CD4-positive, CD25-positive, alpha-beta regulatory T cell (primary cell): ENCODE results near the gene E2F8. TPM values are rescaled to one million over a fixed set of nuclear protein-coding genes. Genes with fewer than 3 reads are reported as not detected.

Experiments
- ATAC-seq, 2 donors: fragments of 150-1000 bp; cut with Tn5 transposase; one replicate each; pipeline ENCODE4 v1.10.0; 2021; ENCODE audit warnings: low read depth in 2 of 2, moderate number of reproducible peaks in 2 of 2, moderate library complexity in 1 of 2
- DNase-seq, 3 donors: peaks; one replicate each; pipeline versions ENCODE4 v3.0.0 to v3.0.0-alpha.2; 2012 to 2022; ENCODE audit warnings: mixed read lengths in 1 of 3
- H3K27ac ChIP-seq: one replicate; pipeline ENCODE4 v1.7.0; 2013; ENCODE audit warnings: mild to moderate bottlenecking, low read length; ENCODE audit not compliant: insufficient read depth, poor library complexity, severe bottlenecking
- H3K27me3 ChIP-seq: one replicate; pipeline ENCODE4 v1.7.0; 2013; ENCODE audit warnings: low read length; ENCODE audit not compliant: control insufficient read depth, insufficient read depth
- H3K36me3 ChIP-seq: one replicate; pipeline ENCODE4 v1.7.0; 2013; ENCODE audit warnings: mild to moderate bottlenecking, low read length, moderate library complexity; ENCODE audit not compliant: control insufficient read depth, insufficient read depth
- H3K4me1 ChIP-seq: 2 replicates; pipeline ENCODE4 v1.7.0; 2013; ENCODE audit warnings: mild to moderate bottlenecking, low read length; ENCODE audit not compliant: insufficient read depth, control insufficient read depth, poor library complexity, severe bottlenecking
- H3K4me3 ChIP-seq: one replicate; pipeline ENCODE4 v1.7.0; 2013; ENCODE audit warnings: low read depth, mild to moderate bottlenecking, low read length, moderate library complexity
- H3K9me3 ChIP-seq, 2 experiments: 1 replicate in 1 of 2; 2 replicates in 1 of 2; pipeline ENCODE4 v1.7.0; 2013; ENCODE audit warnings: low read length in 2 of 2, mild to moderate bottlenecking in 1 of 2, moderate library complexity in 1 of 2; ENCODE audit not compliant: control insufficient read depth in 2 of 2
- H3K27ac Mint-ChIP-seq, 3 donors: one replicate each; pipeline ENCODE4 v1.8.0; 2020 to 2022; ENCODE audit warnings: mild to moderate bottlenecking in 3 of 3, mixed read lengths in 3 of 3, moderate library complexity in 2 of 3
- H3K27me3 Mint-ChIP-seq: one replicate; pipeline ENCODE4 v1.8.0; 2022; ENCODE audit warnings: mild to moderate bottlenecking, mixed read lengths
- H3K36me3 Mint-ChIP-seq: one replicate; pipeline ENCODE4 v1.8.0; 2020; ENCODE audit warnings: mixed read lengths
- H3K4me1 Mint-ChIP-seq, 4 donors: one replicate each; pipeline ENCODE4 v1.8.0; 2020 to 2022; ENCODE audit warnings: mixed read lengths in 4 of 4, mild to moderate bottlenecking in 1 of 4
- H3K4me3 Mint-ChIP-seq, 4 donors: one replicate each; pipeline ENCODE4 v1.8.0; 2020 to 2022; ENCODE audit warnings: mild to moderate bottlenecking in 4 of 4, mixed read lengths in 4 of 4, moderate library complexity in 3 of 4
- H3K9me3 Mint-ChIP-seq, 7 donors: one replicate each; pipeline ENCODE4 v1.8.0; 2020 to 2022; ENCODE audit warnings: mixed read lengths in 7 of 7, mild to moderate bottlenecking in 3 of 7, moderate library complexity in 2 of 7
- polyA plus RNA-seq, 4 donors: library from polyadenylated mRNA; unstranded; fragments of 300-500 nt; fragmentation: Illumina TruSeq; gene quantifications; one replicate each; pipeline ENCODE4 v1.2.3, GENCODE V29; 2021
- total RNA-seq: library from RNA; stranded (reverse); gene quantifications from one replicate; pipeline ENCODE4 v1.2.3, GENCODE V29; 2022

Gene E2F8, protein sequence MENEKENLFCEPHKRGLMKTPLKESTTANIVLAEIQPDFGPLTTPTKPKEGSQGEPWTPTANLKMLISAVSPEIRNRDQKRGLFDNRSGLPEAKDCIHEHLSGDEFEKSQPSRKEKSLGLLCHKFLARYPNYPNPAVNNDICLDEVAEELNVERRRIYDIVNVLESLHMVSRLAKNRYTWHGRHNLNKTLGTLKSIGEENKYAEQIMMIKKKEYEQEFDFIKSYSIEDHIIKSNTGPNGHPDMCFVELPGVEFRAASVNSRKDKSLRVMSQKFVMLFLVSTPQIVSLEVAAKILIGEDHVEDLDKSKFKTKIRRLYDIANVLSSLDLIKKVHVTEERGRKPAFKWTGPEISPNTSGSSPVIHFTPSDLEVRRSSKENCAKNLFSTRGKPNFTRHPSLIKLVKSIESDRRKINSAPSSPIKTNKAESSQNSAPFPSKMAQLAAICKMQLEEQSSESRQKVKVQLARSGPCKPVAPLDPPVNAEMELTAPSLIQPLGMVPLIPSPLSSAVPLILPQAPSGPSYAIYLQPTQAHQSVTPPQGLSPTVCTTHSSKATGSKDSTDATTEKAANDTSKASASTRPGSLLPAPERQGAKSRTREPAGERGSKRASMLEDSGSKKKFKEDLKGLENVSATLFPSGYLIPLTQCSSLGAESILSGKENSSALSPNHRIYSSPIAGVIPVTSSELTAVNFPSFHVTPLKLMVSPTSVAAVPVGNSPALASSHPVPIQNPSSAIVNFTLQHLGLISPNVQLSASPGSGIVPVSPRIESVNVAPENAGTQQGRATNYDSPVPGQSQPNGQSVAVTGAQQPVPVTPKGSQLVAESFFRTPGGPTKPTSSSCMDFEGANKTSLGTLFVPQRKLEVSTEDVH
- total RNA-seq (0.35 TPM), polyA plus RNA-seq (under 1 TPM in 2 of 4 donors, not detected in 2; 0.25 to 0.33 TPM)

DNA sequence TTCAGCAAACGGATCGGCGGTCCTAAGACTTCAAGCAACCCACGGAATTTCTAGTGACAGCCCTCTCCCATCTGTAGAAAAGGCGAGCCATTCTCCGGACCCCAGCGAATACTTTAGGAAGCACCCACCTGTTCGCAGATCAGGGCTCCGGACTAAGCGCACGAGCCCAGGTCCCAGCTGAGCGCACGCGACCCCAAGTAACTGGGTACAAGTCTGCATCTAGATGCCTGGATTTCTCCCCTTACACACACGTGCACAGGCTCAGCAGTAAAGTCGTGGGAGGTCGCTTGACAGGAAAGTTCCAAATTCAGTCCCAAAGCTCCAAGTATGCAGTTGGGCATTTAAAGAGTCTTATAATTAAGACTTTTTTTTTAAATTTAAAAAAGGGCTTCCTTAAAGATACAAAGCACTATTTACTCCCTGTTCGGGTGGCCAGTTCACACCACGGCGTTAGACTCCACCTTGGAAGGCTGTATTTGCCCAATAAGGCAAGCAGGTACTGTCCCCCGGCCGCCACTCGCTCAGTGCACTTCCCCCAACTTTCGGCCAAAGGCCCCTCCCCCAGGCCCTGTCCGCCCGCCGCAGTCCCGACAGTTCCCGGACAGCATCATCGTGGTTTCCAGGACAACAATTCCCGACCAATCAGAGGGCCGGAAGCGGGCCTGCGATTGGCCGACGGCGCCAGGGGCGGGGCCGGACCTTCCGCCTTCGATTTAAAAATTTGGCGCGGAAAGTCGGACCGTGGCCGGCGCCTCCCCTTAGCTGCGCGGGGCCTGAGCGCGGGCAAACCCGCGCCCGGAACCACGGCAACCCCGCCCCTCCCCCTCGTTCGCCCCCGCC is at the start of gene E2F8:
TSS of gene E2F8 (minus strand) at position 526 of the 840 bp plus-strand sequence. CDS start 824 bp downstream, outside the sequence.
- H3K4me1 Mint-ChIP-seq: peaks cover 8 to 41% (median 26%) of the 10 kb centered on the region in 4 donors
- H3K9me3 Mint-ChIP-seq: peaks cover 0 to 1% (median 0%) of the 10 kb centered on the region in 7 donors
- ATAC-seq (peak; percentile 74 to 81), DNase-seq (peak; percentile 81 to 94 (median 83))
- no peaks in the 10 kb centered on the region for H3K36me3 ChIP-seq
- H3K27ac ChIP-seq: no peak within 1 kb of the TSS
- H3K4me3 ChIP-seq: peak within 1 kb of the TSS; percentile 96
- peaks cover 14% of the 10 kb centered on the region for H3K27me3 Mint-ChIP-seq
- H3K36me3 Mint-ChIP-seq: no peaks in the 10 kb centered on the region
- peak within 1 kb of the TSS; percentile 90 to 98 (median 93) for H3K4me3 Mint-ChIP-seq
- H3K27ac Mint-ChIP-seq: peak within 1 kb of the TSS in 2 of 3 donors; percentile 63 to 71
- no peaks in the 10 kb centered on the region for H3K9me3 ChIP-seq
- peaks cover 3% of the 10 kb centered on the region for H3K27me3 ChIP-seq
- peaks cover 20% of the 10 kb centered on the region for H3K4me1 ChIP-seq

DNA sequence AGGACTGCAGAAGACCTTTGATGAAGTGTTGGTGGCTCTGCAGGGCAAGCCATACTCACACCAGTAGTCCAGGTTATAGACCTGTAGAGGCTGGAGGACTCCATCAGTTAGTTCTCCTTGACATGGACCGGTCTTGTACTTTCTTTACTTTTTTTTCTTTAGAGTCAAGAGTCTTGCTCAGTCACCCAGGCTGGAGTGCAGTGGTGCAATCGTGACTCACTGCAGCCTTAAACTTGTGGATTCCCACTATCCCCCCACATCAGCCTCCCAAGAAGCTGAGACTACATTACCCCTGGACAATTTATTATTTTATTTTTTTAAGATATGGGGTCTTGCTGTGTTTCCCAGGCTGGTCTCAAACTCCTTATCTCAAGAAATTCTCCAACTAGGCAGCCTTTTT is 49.6 kb upstream of the E2F8 start:
- H3K9me3 ChIP-seq: no peaks in the 10 kb centered on the region
- H3K36me3 Mint-ChIP-seq: no peaks in the 10 kb centered on the region
- H3K27me3 Mint-ChIP-seq: peaks cover 19% of the 10 kb centered on the region
- no peaks in the 10 kb centered on the region for H3K36me3 ChIP-seq
- H3K4me1 ChIP-seq: no peaks in the 10 kb centered on the region
- H3K4me1 Mint-ChIP-seq: no peaks in the 10 kb centered on the region
- no peak overlapping the region for H3K4me3 ChIP-seq
- ATAC-seq (no peak), DNase-seq (no peak)
- H3K27ac ChIP-seq: no peak overlapping the region
- H3K4me3 Mint-ChIP-seq: no peak overlapping the region
- peaks cover 4% of the 10 kb centered on the region for H3K27me3 ChIP-seq
- peaks cover 0 to 2% (median 0%) of the 10 kb centered on the region in 7 donors for H3K9me3 Mint-ChIP-seq
- H3K27ac Mint-ChIP-seq: no peak overlapping the region

DNA sequence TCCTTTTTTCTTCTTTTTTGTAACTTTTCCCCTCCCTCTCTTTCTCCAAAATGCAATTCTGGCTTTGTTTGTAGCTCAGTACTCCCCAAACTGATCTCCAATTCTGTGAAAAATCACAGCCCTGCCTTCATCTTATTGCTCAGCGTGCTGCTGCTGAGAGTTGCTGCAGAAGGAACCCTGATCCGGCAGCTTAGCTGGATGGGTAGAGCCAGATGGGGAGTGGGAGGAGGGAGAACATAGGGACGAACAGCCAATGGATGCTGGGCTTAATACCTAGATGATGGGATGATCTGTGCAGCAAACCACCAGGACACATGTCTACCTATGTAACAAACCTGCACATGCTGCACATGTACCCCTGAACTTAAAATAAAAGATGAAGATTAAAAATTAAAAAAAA is 47.5 kb upstream of the E2F8 start:
- H3K4me1 Mint-ChIP-seq: peaks cover 0 to 7% (median 5%) of the 10 kb centered on the region in 4 donors

DNA sequence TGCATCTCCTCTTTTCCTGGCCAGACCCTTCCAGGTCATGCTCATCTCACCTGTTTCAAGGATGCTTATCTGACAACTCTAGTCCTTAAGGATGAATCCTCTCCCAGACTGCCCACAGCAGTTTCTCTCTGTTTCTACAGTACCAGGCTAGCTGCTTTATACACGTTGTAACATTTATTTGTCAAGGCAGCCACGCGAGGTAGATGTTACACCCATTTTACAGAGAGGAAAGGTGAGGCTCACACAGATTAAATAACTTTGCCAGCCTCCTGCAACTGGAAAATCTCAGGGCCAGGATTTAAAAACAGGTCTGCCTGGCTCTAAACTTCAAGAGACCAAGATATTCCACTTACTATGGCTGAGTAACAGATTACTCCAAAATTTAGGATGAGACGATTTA is 45.7 kb upstream of the E2F8 start:
- no peaks in the 10 kb centered on the region for H3K36me3 ChIP-seq

More for the DNA sequence above, 47.5 kb upstream of the E2F8 start:
- no peaks in the 10 kb centered on the region for H3K36me3 ChIP-seq
- no peaks in the 10 kb centered on the region for H3K9me3 ChIP-seq
- H3K4me3 Mint-ChIP-seq: no peak overlapping the region
- H3K27me3 ChIP-seq: peaks cover 4% of the 10 kb centered on the region
- DNase-seq: no peak
- peaks cover 15% of the 10 kb centered on the region for H3K27me3 Mint-ChIP-seq
- H3K36me3 Mint-ChIP-seq: no peaks in the 10 kb centered on the region
- H3K27ac ChIP-seq: no peak overlapping the region
- no peak overlapping the region for H3K27ac Mint-ChIP-seq
- H3K4me3 ChIP-seq: no peak overlapping the region
- no peak for ATAC-seq
- H3K9me3 Mint-ChIP-seq: peaks cover 0 to 2% (median 0%) of the 10 kb centered on the region in 7 donors
- no peaks in the 10 kb centered on the region for H3K4me1 ChIP-seq

DNA sequence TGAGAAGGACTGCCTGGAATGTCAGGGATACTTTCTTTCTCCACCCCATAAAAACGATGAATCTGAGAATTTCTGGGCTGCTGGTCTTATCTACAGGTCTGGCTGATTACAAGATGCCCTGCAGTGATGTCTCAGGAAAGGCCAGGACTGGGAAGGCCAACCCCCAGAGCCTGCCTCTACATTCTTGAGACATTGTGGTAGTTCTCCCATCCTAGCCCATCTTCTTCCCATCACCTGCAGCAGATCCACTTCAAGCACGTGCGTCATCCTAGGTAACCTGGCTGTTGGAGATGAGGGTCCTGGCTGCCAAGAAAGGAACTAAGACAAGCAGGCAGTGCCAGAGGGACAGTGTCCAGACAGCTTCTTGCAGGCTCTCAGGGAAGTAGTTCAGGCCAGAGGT is 44.1 kb upstream of the E2F8 start:
- ATAC-seq (no peak), DNase-seq (no peak)
- Mint-ChIP-seq H3K27ac (no peak overlapping the region), H3K4me3 (no peak overlapping the region), H3K9me3 (peaks cover 0 to 2% (median 0%) of the 10 kb centered on the region in 7 donors), H3K4me1 (peaks cover 0 to 7% (median 5%) of the 10 kb centered on the region in 4 donors), H3K27me3 (no peaks in the 10 kb centered on the region), H3K36me3 (no peaks in the 10 kb centered on the region)
- Histone ChIP-seq H3K4me1 (no peaks in the 10 kb centered on the region), H3K4me3 (no peak overlapping the region), H3K27me3 (no peaks in the 10 kb centered on the region), H3K9me3 (no peaks in the 10 kb centered on the region), H3K36me3 (no peaks in the 10 kb centered on the region), H3K27ac (no peak overlapping the region)

More for the DNA sequence above, 45.7 kb upstream of the E2F8 start:
- no peak overlapping the region for H3K27ac ChIP-seq
- Mint-ChIP-seq H3K36me3 (no peaks in the 10 kb centered on the region), H3K27me3 (peaks cover 6% of the 10 kb centered on the region), H3K27ac (no peak overlapping the region), H3K4me1 (peaks cover 0 to 7% (median 5%) of the 10 kb centered on the region in 4 donors), H3K4me3 (no peak overlapping the region), H3K9me3 (peaks cover 0 to 2% (median 0%) of the 10 kb centered on the region in 7 donors)
- H3K4me1 ChIP-seq: no peaks in the 10 kb centered on the region
- ATAC-seq (no peak), DNase-seq (no peak)
- peaks cover 2% of the 10 kb centered on the region for H3K27me3 ChIP-seq
- H3K4me3 ChIP-seq: no peak overlapping the region
- no peaks in the 10 kb centered on the region for H3K9me3 ChIP-seq

DNA sequence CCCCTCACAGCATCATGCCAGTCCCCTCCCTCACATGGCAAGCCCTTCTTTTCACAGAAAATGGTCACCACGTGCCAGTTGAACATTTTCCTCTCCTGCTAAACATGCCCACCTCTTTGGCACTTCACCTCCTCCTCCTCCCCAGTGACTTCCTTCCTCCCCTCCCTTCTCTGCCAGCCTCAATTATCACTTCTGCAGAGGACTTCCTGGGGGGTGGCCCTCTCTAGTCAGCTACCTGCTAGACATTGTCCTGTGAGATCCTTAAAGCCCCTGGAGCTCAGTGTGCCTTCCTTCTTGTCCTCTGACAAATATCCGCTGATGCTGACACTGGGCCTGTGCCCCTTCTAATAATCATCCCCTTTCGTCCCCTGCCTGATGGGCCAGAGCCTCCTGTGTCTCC is 43.2 kb upstream of the E2F8 start:
- Mint-ChIP-seq H3K36me3 (no peaks in the 10 kb centered on the region), H3K27me3 (no peaks in the 10 kb centered on the region), H3K9me3 (peaks cover 0 to 2% (median 0%) of the 10 kb centered on the region in 7 donors), H3K4me3 (no peak overlapping the region), H3K4me1 (peaks cover 0 to 7% (median 5%) of the 10 kb centered on the region in 4 donors), H3K27ac (no peak overlapping the region)
- Histone ChIP-seq H3K9me3 (no peaks in the 10 kb centered on the region), H3K36me3 (no peaks in the 10 kb centered on the region), H3K4me3 (no peak overlapping the region), H3K27me3 (no peaks in the 10 kb centered on the region), H3K4me1 (no peaks in the 10 kb centered on the region), H3K27ac (no peak overlapping the region)
- no peak for ATAC-seq
- peak in 1 of 3 donors; percentile 6 for DNase-seq

DNA sequence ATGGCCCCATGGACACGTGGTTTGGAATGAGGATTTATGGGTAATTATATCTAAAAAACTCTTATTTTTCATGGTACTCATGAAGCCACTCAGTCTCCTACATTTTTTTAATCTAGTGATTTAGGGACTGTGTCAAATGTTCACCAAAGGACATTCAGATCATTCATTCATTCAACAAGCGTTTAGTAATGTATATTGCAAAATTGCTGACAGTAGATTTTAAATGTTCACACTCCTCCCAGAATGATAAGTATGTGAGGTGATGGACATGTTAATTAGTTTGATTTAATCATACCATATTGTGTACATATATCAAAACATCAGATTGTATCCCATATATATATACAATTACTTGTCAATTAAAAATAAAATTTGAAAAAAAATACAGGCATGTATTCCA is 40.8 kb upstream of the E2F8 start:
- Mint-ChIP-seq H3K27me3 (no peaks in the 10 kb centered on the region), H3K27ac (no peak overlapping the region), H3K9me3 (no peaks in the 10 kb centered on the region), H3K4me3 (no peak overlapping the region), H3K36me3 (no peaks in the 10 kb centered on the region), H3K4me1 (peaks cover 0 to 7% (median 5%) of the 10 kb centered on the region in 4 donors)
- H3K4me3 ChIP-seq: no peak overlapping the region
- H3K27me3 ChIP-seq: no peaks in the 10 kb centered on the region
- no peaks in the 10 kb centered on the region for H3K36me3 ChIP-seq
- H3K9me3 ChIP-seq: no peaks in the 10 kb centered on the region
- H3K4me1 ChIP-seq: no peaks in the 10 kb centered on the region
- H3K27ac ChIP-seq: no peak overlapping the region
- DNase-seq (no peak), ATAC-seq (no peak)
